GM13976 (cell line): ENCODE results near the gene TOMM34.

Experiments
- DNase-seq: peaks from one replicate; pipeline ENCODE4 v3.0.0; 2012; ENCODE audit warnings: low spot score
- CTCF ChIP-seq: IDR thresholded peaks from 2 replicates; pipeline ENCODE4 v1.5.1; 2012; ENCODE audit warnings: borderline replicate concordance, mild to moderate bottlenecking; ENCODE audit not compliant: insufficient read depth; ENCODE audit errors: extremely low read depth, missing control alignments, control extremely low read depth
- in situ Hi-C: fragments of 300-500 bp; cut with MboI; formaldehyde crosslinking; loops from one replicate; pipeline ENCODE4 v1.12.0; 2022; ENCODE audit warnings: low sequenced_read_pairs, mixed read lengths, inconsistent platforms; ENCODE audit not compliant: unreplicated experiment

TOMM34 gene

DNA sequence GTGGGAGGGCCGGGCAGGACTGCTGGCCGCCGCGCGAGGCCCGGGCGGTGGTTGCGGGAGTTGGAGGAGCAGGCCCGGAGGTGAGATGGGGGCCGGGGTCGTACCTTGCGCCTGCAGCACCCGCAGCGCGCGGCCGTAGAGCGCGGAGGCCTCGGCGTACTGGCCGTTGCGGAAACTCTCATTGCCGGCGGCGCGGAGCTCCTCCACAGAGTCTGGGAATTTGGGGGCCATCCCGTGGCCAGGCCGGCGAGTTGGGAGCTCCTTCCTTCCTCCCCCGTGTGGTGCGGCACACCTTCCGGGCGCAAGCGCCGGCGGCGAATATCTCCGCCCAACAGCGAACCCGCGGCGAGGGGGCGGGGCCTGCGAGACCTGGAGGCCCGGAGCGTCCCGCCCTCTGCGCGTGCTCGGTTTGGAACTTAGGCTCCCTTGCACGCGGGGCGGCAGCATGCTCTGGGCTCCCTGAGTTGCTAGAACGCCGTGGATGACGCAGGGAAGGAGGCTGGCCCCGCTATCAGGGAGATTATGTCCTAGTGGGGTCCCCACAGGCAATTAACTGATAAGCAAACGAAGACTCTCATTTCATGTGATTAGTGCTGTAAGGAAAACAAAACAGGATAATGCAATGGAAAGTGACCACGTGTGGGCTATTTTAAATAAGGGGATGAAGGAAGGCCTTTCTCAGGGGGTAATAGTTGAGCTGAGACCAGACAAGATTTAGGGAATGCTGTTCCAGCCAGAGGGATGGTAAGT, at the start of gene TOMM34:
Gene TOMM34 (minus strand): TSS at position 295 of the 750 bp plus-strand sequence. CDS start 64 bp downstream, at position 231.
- peak; percentile 97 for DNase-seq
- in situ Hi-C loops = no loop called here
- no peak for TF ChIP-seq CTCF

GRCh38 chr20:45008521-45009049, 48.4 kb upstream of the TOMM34 start:
- TF ChIP-seq CTCF = no peak
- in situ Hi-C loops = no loop called here
- no peak for DNase-seq

DNA sequence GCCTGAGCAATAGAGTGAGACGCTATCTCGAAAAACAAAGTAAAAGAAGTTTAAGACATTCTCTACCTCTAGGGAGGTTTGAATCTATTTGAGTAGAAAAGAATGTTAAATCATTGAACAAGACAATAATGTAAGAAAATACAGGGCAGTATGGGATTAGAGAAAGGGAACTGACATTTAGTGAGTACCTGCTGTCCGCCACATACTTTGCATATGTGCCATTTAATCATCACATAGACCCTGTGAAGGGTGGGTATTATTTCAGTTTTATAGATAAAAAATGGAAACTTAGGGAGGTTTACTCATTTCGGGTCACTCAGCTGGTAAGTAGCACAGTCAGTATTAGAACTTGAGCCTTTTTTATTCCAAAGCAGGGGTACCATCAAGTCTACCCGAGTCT, 37.5 kb upstream of the TOMM34 start:
- in situ Hi-C loops = no loop called here
- DNase-seq = no peak

DNA sequence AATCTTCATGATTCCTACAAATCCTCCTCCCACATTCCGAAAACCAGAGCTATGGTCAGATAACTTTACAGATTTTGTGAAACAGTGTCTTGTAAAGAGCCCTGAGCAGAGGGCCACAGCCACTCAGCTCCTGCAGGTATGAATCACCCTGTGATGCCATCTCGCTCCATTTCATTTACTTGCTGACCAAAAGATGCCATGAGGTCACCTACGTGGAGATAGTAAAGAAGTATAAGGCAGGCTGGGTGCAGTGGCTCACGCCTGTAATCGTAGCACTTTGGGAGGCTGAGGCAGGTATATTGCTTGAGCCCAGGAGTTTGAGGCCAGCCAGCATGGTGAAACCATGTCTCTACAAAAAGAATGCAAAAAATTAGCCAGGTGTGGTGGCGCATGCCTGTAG, 37.0 kb upstream of the TOMM34 start:
- DNase-seq = no peak
- no peak for TF ChIP-seq CTCF
- in situ Hi-C loops = no loop called here

More for the DNA sequence above, 37.5 kb upstream of the TOMM34 start:
- TF ChIP-seq CTCF = no peak

DNA sequence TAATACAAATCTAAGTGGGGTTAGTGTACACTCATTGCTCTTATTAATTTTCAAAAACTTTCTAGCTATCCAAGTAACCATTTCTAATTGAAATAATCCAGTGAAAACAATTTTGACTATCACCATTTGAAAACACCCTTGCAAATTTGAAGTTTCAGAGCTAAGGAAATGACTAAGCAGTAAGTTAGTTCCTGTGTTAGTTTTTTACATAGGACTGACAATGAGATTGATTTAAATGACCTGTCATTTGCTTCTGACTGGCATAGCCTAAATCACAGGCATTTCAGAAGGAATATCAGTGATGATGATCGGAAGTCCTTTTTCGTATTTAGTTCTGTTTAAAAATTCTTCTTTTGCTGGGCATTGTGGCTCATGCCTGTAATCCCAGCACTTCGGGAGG, 33.1 kb upstream of the TOMM34 start:
- no peak for DNase-seq
- in situ Hi-C loops = no loop called here
- no peak for TF ChIP-seq CTCF

- TF ChIP-seq CTCF = no peak
- no peak for DNase-seq
- in situ Hi-C loops = no loop called here
Measured at GRCh38 chr20:44990957-44991356, 30.8 kb upstream of the TOMM34 start.
